HCEC 1CT (cell line): ENCODE results near the gene RTRAF.

ENCODE experiments used
- DNase-seq: peaks from one replicate; pipeline ENCODE4 v3.0.0-alpha.2; 2017

The RTRAF gene

GRCh38 chr14:51996148-51996746 lies 6.9 kb downstream of the RTRAF start:
- peak; percentile 34 for DNase-seq

- DNase-seq: no peak
Measured at GRCh38 chr14:51998348-51998747, 9.0 kb downstream of the RTRAF start.

- DNase-seq: peak; percentile 84
Measured at GRCh38 chr14:51999084-51999483, 9.7 kb downstream of the RTRAF start.

- peak; percentile 69 for DNase-seq
Measured at GRCh38 chr14:52000019-52000582, 10.8 kb downstream of the RTRAF start.

- DNase-seq: no peak
Measured at GRCh38 chr14:52000696-52001095, 11.3 kb downstream of the RTRAF start.

- DNase-seq: no peak
Measured at GRCh38 chr14:52002542-52002941, 13.2 kb downstream of the RTRAF start.

- DNase-seq: peak; percentile 36
Measured at GRCh38 chr14:52003324-52003723, 14.0 kb downstream of the RTRAF start.

GRCh38 chr14:52005625-52006024 lies 16.3 kb downstream of the RTRAF start:
- no peak for DNase-seq

GRCh38 chr14:52006361-52006760 lies 17.0 kb downstream of the RTRAF start:
- no peak for DNase-seq

- DNase-seq: no peak
Measured at GRCh38 chr14:52007211-52007610, 17.9 kb downstream of the RTRAF start.

- DNase-seq: no peak
Measured at GRCh38 chr14:52007637-52008036, 18.3 kb downstream of the RTRAF start.

- no peak for DNase-seq
Measured at GRCh38 chr14:52008136-52008535, 18.8 kb downstream of the RTRAF start.

GRCh38 chr14:52010173-52010693 lies 20.9 kb downstream of the RTRAF start:
- no peak for DNase-seq

- no peak for DNase-seq
Measured at GRCh38 chr14:52011523-52011922, 22.2 kb downstream of the RTRAF start.

- DNase-seq: peak; percentile 30
Measured at GRCh38 chr14:52012635-52013034, 23.3 kb downstream of the RTRAF start.

- no peak for DNase-seq
Measured at GRCh38 chr14:52013984-52014600, 24.7 kb downstream of the RTRAF start.

- no peak for DNase-seq
Measured at GRCh38 chr14:52014601-52015267, 25.4 kb downstream of the RTRAF start.

- DNase-seq: peak; percentile 46
Measured at GRCh38 chr14:52015411-52016030, 26.2 kb downstream of the RTRAF start.

GRCh38 chr14:52018252-52018651 lies 28.9 kb downstream of the RTRAF start:
- no peak for DNase-seq

GRCh38 chr14:52018970-52019369 lies 29.6 kb downstream of the RTRAF start:
- no peak for DNase-seq

- no peak for DNase-seq
Measured at GRCh38 chr14:52020161-52020714, 30.9 kb downstream of the RTRAF start.

- no peak for DNase-seq
Measured at GRCh38 chr14:52020866-52021717, 31.7 kb downstream of the RTRAF start.
